22Rv1 (cell line): ENCODE results near the gene DSCAM.

ENCODE experiments used
- H3K27ac ChIP-seq: fragments of 450-650 bp; 2 replicates; pipeline ENCODE4 v1.5.1; 2017
- ZFX ChIP-seq: fragments of 450-650 bp; IDR thresholded peaks from 2 replicates; pipeline ENCODE4 v1.6.1; 2017; ENCODE audit warnings: antibody characterized with exemption, borderline replicate concordance
- TF ChIP-seq, protein P1 (sequence below): fragments of 450-650 bp; IDR thresholded peaks from 2 replicates; pipeline ENCODE4 v1.5.1; 2017; ENCODE audit warnings: mild to moderate bottlenecking

Gene DSCAM

DNA sequence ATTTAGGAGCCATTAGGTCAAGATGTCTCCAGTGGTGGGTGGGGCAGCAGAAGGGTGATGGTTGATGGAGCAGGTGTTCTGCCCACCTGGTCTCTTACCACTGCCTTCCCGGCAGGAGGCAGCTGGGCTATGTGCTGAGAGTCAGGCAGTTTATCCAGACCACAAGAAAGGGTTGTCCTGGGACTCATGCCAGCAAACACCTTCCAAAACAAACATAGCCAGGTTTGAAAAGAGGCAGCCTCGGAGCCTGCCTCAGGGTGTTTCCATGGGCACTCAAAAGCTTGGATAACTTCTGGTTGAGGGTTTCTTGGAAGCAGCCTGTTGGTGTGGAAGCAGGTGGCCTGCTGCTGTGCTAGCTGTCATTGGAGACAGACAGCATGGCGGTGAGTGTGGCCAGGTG, 792.6 kb downstream of the DSCAM start:
- TF ChIP-seq, protein P1, sequence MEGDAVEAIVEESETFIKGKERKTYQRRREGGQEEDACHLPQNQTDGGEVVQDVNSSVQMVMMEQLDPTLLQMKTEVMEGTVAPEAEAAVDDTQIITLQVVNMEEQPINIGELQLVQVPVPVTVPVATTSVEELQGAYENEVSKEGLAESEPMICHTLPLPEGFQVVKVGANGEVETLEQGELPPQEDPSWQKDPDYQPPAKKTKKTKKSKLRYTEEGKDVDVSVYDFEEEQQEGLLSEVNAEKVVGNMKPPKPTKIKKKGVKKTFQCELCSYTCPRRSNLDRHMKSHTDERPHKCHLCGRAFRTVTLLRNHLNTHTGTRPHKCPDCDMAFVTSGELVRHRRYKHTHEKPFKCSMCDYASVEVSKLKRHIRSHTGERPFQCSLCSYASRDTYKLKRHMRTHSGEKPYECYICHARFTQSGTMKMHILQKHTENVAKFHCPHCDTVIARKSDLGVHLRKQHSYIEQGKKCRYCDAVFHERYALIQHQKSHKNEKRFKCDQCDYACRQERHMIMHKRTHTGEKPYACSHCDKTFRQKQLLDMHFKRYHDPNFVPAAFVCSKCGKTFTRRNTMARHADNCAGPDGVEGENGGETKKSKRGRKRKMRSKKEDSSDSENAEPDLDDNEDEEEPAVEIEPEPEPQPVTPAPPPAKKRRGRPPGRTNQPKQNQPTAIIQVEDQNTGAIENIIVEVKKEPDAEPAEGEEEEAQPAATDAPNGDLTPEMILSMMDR: peak; percentile 20
- no peak for TF ChIP-seq ZFX
- H3K27ac ChIP-seq: no peak overlapping the region

DNA sequence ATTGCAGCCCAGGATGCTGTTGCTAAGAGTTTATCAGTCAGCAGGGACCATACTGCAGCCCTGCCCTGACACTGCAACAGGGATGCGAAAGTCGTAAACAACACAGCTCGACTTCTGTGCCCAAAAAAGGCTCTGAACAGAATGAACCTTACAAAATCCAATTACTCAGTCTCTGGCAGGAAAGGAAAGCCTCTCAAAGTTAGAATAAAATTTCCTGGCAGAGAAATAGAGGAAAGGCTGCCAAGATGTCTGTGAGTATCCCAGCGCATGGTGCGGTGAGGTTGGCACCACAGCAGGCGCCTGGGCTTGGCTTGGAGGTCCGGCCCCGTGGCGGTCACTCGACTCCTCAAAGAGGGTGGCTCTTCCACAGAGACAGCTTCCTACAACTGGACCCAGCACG, 794.0 kb downstream of the DSCAM start:
- no peak overlapping the region for H3K27ac ChIP-seq
- TF ChIP-seq, protein P1: no peak
- TF ChIP-seq ZFX: no peak

DNA sequence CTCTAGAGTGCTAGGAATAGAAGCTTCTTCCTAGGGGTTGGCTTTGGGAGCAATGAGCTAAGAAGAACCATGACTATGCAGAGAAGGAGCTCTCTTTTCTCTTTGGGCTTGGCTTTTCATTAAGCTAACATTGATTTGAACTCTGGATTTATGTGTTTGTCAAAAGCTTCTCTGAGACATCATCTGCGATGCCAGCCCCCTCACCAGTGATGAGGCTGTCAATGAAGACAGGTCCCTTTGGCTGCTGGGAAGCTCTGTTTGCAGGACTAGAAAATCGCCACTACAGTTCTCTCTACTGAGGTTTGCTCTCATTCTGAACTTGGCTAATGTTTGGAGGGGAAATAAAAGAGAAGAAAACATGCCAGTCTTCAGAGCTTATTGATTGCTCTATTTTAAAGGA, 794.7 kb downstream of the DSCAM start:
- no peak overlapping the region for H3K27ac ChIP-seq
- TF ChIP-seq ZFX: no peak
- TF ChIP-seq, protein P1: no peak

DNA sequence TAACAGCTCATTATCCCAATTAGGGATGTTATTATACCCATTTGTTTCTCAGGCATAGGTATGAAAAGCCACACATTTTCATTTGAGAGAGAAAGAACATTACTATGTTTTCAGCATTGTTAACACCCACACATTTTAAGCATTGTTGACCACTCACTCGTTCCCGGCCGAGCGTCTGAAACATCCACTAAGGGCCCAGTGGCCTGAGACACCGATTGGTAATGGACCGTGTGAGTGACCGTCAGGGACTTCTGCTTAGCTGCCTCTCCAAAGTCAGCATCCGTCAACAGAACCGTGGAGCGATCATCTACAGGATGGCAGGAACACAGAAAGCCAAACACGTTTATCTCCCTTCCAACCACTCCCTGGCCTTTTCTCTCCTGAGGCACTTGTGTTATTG, 795.2 kb downstream of the DSCAM start:
- TF ChIP-seq ZFX: no peak
- TF ChIP-seq, protein P1: no peak

GRCh38 chr21:40049931-40050290, 797.0 kb downstream of the DSCAM start:
- TF ChIP-seq, protein P1: no peak
- TF ChIP-seq ZFX: no peak
- no peak overlapping the region for H3K27ac ChIP-seq

More for the DNA sequence above, 795.2 kb downstream of the DSCAM start:
- no peak overlapping the region for H3K27ac ChIP-seq

GRCh38 chr21:40049031-40049930, 797.7 kb downstream of the DSCAM start:
- no peak overlapping the region for H3K27ac ChIP-seq

More at GRCh38 chr21:40049031-40049930, 797.7 kb downstream of the DSCAM start:
- TF ChIP-seq, protein P1: no peak
- no peak for TF ChIP-seq ZFX
